Measurements from ENCODE around the gene IVD.

The IVD gene

GRCh38 chr15:40377606-40378005 lies 28.0 kb upstream of the IVD start:
- H3K4me3 ChIP-seq (ENCODE audit: low read depth, low read length), result no peak overlapping the region
- no peak for TF ChIP-seq CTCF (IDR thresholded peaks at IDR 0.05; ENCODE audit: borderline replicate concordance, insufficient read depth, low read depth, low read length)

- no peak overlapping the region for H3K4me3 ChIP-seq (ENCODE audit: low read depth, low read length)
- TF ChIP-seq CTCF (IDR thresholded peaks at IDR 0.05; ENCODE audit: borderline replicate concordance, insufficient read depth, low read depth, low read length), result no peak
Observed at GRCh38 chr15:40379374-40379773, 26.2 kb upstream of the IVD start.

GRCh38 chr15:40379853-40380252 lies 25.7 kb upstream of the IVD start:
- no peak overlapping the region for H3K4me3 ChIP-seq (ENCODE audit: low read depth, low read length)
- no peak for TF ChIP-seq CTCF (IDR thresholded peaks at IDR 0.05; ENCODE audit: borderline replicate concordance, insufficient read depth, low read depth, low read length)

GRCh38 chr15:40380636-40381035 lies 25.0 kb upstream of the IVD start:
- no peak overlapping the region for H3K4me3 ChIP-seq (ENCODE audit: low read depth, low read length)
- TF ChIP-seq CTCF (IDR thresholded peaks at IDR 0.05; ENCODE audit: borderline replicate concordance, insufficient read depth, low read depth, low read length), result no peak

GRCh38 chr15:40381818-40382529 lies 23.6 kb upstream of the IVD start:
- H3K4me3 ChIP-seq (ENCODE audit: low read depth, low read length), result no peak overlapping the region
- TF ChIP-seq CTCF (IDR thresholded peaks at IDR 0.05; ENCODE audit: borderline replicate concordance, insufficient read depth, low read depth, low read length), result no peak

GRCh38 chr15:40382580-40383456 lies 22.8 kb upstream of the IVD start, which contains the start of gene KNSTRN:
TSS of gene KNSTRN (plus strand) at chr15:40382721. CDS start at chr15:40382836, 115 bp downstream.
- TF ChIP-seq CTCF (IDR thresholded peaks at IDR 0.05; ENCODE audit: borderline replicate concordance, insufficient read depth, low read depth, low read length), result no peak
- H3K4me3 ChIP-seq (ENCODE audit: low read depth, low read length), result peak within 1 kb of the TSS; percentile 83
